ENCODE measurements around the gene RXRA.

The RXRA gene

DNA sequence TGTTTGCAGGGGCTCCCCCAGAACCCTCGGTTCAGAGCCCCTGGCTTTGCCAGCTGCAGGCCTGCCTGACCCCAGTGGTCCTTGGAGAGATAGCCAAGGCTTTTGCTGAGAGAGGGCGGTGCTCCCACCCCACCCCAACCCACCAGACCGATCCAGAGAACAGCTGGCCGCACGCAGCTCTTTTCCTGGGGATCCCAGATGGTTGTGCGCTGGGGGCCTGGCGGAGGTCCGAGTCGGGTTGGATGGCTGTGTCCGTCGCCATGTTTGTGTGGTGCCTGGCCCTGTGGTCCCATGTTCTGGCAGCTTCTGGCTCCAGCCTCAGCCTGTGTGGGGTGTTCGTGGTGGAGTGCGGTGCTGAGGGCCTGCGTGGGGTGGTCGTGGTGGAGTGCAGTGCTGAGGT is 97.5 kb downstream of the RXRA start:
- Histone ChIP-seq H3K27ac (ENCODE audit: low read length) (peak overlapping the region; percentile 11), H3K4me3 (ENCODE audit: low read length in 2 of 2) (no peak overlapping the region), H3K36me3 (ENCODE audit: control insufficient read depth in 2 of 2, insufficient read depth in 2 of 2, low read length in 2 of 2) (peaks cover 0 to 9% of the 10 kb centered on the region in 2 donors), H3K9me3 (ENCODE audit: control insufficient read depth in 2 of 2, low read length in 2 of 2) (no peaks in the 10 kb centered on the region), H3K9ac (ENCODE audit: low read length in 2 of 2) (no peak overlapping the region), H3K27me3 (ENCODE audit: control insufficient read depth in 1 of 2, insufficient read depth in 2 of 2, low read length in 2 of 2) (no peaks in the 10 kb centered on the region), H3K4me1 (ENCODE audit: control insufficient read depth, insufficient read depth, low read length) (peaks cover 35% of the 10 kb centered on the region)

DNA sequence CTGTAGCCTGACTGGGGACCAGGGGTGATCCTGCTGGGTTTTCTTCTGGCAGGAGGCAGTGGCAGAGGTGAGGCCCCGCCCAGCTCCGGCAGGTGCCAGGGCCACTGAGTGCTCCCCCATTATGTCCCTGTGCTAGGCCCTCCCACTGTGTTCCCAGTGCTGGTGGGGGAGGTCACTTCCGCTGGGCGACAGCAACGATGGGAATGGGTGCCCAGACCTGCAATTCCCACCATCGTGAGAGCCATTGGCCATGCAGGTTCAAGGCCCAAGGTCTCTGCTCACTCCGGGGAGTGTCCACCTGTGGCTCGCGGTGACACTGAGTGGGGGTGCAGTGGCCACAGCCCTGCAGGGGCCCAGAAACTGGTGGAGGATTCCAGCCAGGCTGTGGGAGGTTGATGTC is 98.6 kb downstream of the RXRA start:
- no peaks in the 10 kb centered on the region for H3K9me3 ChIP-seq (ENCODE audit: control insufficient read depth in 2 of 2, low read length in 2 of 2)
- H3K4me1 ChIP-seq (ENCODE audit: control insufficient read depth, insufficient read depth, low read length) = peaks cover 24% of the 10 kb centered on the region
- H3K36me3 ChIP-seq (ENCODE audit: control insufficient read depth in 2 of 2, insufficient read depth in 2 of 2, low read length in 2 of 2) = peaks cover 0 to 15% of the 10 kb centered on the region in 2 donors
- no peak overlapping the region for H3K27ac ChIP-seq (ENCODE audit: low read length)
- H3K27me3 ChIP-seq (ENCODE audit: control insufficient read depth in 1 of 2, insufficient read depth in 2 of 2, low read length in 2 of 2) = no peaks in the 10 kb centered on the region
- no peak overlapping the region for H3K4me3 ChIP-seq (ENCODE audit: low read length in 2 of 2)
- no peak overlapping the region for H3K9ac ChIP-seq (ENCODE audit: low read length in 2 of 2)

DNA sequence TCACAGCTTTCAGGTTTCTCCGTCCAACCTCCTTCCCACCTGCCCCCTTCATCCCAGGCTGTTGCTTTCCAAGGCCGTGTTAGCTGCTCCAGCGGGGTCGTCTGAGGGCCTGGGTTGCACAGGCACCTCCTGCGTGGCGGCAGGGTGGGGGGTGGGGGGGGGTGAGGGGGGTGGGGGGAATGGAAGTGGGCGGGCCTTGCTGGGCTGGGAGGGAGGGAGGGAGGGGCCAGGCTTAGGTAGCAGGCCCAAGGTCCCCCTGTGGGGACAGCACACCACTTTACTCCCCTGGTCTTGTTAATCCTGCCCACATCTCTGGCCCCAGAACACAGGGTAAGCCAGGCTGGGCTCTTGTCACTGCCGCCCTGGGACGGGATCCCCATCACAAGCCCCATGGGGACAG is 99.1 kb downstream of the RXRA start:
- Histone ChIP-seq H3K27me3 (ENCODE audit: control insufficient read depth in 1 of 2, insufficient read depth in 2 of 2, low read length in 2 of 2) (no peaks in the 10 kb centered on the region), H3K4me1 (ENCODE audit: control insufficient read depth, insufficient read depth, low read length) (peaks cover 22% of the 10 kb centered on the region), H3K9me3 (ENCODE audit: control insufficient read depth in 2 of 2, low read length in 2 of 2) (no peaks in the 10 kb centered on the region), H3K27ac (ENCODE audit: low read length) (no peak overlapping the region), H3K9ac (ENCODE audit: low read length in 2 of 2) (no peak overlapping the region), H3K36me3 (ENCODE audit: control insufficient read depth in 2 of 2, insufficient read depth in 2 of 2, low read length in 2 of 2) (peaks cover 4 to 17% of the 10 kb centered on the region in 2 donors), H3K4me3 (ENCODE audit: low read length in 2 of 2) (no peak overlapping the region)

DNA sequence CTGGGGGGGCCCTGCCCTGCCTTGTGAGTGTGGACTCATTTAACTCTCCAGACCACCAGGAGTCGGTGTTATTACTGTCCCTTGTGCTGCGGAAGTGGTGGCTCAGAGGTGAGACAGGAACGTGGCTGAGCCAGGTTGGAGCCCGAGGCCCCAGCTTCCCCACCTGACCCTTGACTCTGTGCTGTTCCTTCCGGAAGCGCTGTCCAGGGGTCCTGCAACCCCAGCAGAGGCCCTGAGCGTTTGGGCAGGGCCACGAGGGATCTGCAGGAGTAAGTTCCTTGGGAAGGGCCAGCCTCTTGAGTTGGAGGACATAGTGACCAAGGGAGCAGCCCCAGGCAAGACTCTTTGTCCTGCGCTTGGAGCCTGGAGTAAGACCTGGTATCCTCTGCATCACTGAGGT is 99.6 kb downstream of the RXRA start:
- Histone ChIP-seq H3K27me3 (ENCODE audit: control insufficient read depth in 1 of 2, insufficient read depth in 2 of 2, low read length in 2 of 2) (no peaks in the 10 kb centered on the region), H3K9ac (ENCODE audit: low read length in 2 of 2) (no peak overlapping the region), H3K9me3 (ENCODE audit: control insufficient read depth in 2 of 2, low read length in 2 of 2) (no peaks in the 10 kb centered on the region), H3K36me3 (ENCODE audit: control insufficient read depth in 2 of 2, insufficient read depth in 2 of 2, low read length in 2 of 2) (peaks cover 4 to 15% of the 10 kb centered on the region in 2 donors), H3K4me3 (ENCODE audit: low read length in 2 of 2) (no peak overlapping the region), H3K4me1 (ENCODE audit: control insufficient read depth, insufficient read depth, low read length) (peaks cover 21% of the 10 kb centered on the region), H3K27ac (ENCODE audit: low read length) (no peak overlapping the region)

DNA sequence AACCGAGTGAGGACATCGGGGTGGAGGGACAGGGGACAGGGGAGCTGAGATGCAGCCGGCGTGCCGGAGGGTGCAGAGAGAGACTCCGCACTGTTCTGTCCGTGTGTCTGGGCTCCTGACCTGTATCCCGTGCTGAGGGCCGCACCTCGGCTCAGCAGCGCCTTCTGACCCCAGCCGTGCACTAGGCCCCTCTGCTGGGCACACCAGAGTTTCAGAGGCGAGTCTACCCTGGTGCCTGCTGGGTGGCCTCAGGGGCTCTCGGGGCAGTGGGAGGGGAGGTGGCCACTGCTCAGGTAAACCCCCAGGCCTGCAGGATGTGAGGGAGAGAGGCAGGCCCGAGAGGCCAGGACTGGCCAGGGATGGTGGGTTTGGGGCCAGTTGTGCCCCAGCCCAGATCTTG is 100.2 kb downstream of the RXRA start:
- H3K27ac ChIP-seq (ENCODE audit: low read length) = no peak overlapping the region
- no peak overlapping the region for H3K4me3 ChIP-seq (ENCODE audit: low read length in 2 of 2)
- H3K4me1 ChIP-seq (ENCODE audit: control insufficient read depth, insufficient read depth, low read length) = peaks cover 22% of the 10 kb centered on the region
- H3K27me3 ChIP-seq (ENCODE audit: control insufficient read depth in 1 of 2, insufficient read depth in 2 of 2, low read length in 2 of 2) = no peaks in the 10 kb centered on the region
- H3K9ac ChIP-seq (ENCODE audit: low read length in 2 of 2) = no peak overlapping the region
- H3K9me3 ChIP-seq (ENCODE audit: control insufficient read depth in 2 of 2, low read length in 2 of 2) = no peaks in the 10 kb centered on the region
- peaks cover 4 to 13% of the 10 kb centered on the region in 2 donors for H3K36me3 ChIP-seq (ENCODE audit: control insufficient read depth in 2 of 2, insufficient read depth in 2 of 2, low read length in 2 of 2)

DNA sequence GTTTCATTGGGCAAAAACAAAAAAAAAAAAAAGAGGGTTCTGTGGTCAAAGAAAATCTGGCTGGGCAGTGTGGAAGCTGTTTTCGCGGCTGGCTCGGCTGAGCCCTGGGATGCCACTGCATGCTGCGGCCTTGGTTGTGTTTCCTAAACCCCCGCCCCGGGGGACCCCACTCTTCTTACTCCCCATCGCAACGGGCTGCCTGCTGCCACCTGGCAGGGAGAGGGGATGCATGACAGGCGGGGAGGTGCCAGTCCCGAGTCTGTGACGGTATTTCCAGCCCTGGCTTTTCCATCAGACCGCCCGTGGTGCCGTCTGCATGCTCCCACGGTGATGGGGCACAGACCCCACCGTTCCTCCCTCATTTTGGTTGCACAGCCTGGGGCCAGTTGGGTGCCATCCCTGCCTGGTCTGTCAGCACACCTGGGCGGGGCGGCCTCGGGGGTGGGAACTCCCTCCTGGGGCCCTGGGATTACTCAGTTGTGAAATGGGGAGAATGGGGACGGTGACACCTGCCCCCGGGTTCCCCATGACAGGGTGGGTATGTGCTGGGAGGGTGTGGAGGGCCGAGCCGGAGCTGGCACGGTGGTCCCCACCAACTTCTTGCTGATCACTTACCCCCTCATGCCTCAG is 101.0 kb downstream of the RXRA start:
- no peak overlapping the region for H3K4me3 ChIP-seq (ENCODE audit: low read length in 2 of 2)
- H3K27ac ChIP-seq (ENCODE audit: low read length) = no peak overlapping the region
- peaks cover 4 to 13% of the 10 kb centered on the region in 2 donors for H3K36me3 ChIP-seq (ENCODE audit: control insufficient read depth in 2 of 2, insufficient read depth in 2 of 2, low read length in 2 of 2)
- H3K9me3 ChIP-seq (ENCODE audit: control insufficient read depth in 2 of 2, low read length in 2 of 2) = no peaks in the 10 kb centered on the region
- H3K27me3 ChIP-seq (ENCODE audit: control insufficient read depth in 1 of 2, insufficient read depth in 2 of 2, low read length in 2 of 2) = no peaks in the 10 kb centered on the region
- no peak overlapping the region for H3K9ac ChIP-seq (ENCODE audit: low read length in 2 of 2)
- H3K4me1 ChIP-seq (ENCODE audit: control insufficient read depth, insufficient read depth, low read length) = peaks cover 29% of the 10 kb centered on the region

DNA sequence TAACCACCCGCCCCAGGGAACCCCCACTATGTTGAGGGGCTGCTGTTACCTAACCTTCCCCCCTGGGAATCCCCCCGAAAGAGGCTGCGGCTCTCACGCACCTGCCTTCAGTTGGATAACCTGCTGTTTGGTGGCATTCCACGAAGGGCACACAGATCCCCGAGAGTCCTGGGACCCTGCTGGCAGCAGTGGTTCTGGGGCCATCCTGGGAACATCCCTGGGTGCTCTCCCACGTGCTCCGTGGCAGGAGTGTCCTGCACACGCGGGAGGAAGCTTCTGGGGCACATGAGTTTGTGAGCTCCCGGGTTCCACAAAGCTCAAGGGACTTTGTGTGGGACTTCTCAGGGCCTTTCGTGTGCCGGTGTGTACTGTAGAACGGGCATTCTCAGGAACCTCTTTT is 102.3 kb downstream of the RXRA start:
- Histone ChIP-seq H3K36me3 (ENCODE audit: control insufficient read depth in 2 of 2, insufficient read depth in 2 of 2, low read length in 2 of 2) (peaks cover 4 to 13% of the 10 kb centered on the region in 2 donors), H3K4me3 (ENCODE audit: low read length in 2 of 2) (no peak overlapping the region), H3K27ac (ENCODE audit: low read length) (no peak overlapping the region), H3K9me3 (ENCODE audit: control insufficient read depth in 2 of 2, low read length in 2 of 2) (no peaks in the 10 kb centered on the region), H3K27me3 (ENCODE audit: control insufficient read depth in 1 of 2, insufficient read depth in 2 of 2, low read length in 2 of 2) (no peaks in the 10 kb centered on the region), H3K4me1 (ENCODE audit: control insufficient read depth, insufficient read depth, low read length) (peaks cover 36% of the 10 kb centered on the region), H3K9ac (ENCODE audit: low read length in 2 of 2) (no peak overlapping the region)

DNA sequence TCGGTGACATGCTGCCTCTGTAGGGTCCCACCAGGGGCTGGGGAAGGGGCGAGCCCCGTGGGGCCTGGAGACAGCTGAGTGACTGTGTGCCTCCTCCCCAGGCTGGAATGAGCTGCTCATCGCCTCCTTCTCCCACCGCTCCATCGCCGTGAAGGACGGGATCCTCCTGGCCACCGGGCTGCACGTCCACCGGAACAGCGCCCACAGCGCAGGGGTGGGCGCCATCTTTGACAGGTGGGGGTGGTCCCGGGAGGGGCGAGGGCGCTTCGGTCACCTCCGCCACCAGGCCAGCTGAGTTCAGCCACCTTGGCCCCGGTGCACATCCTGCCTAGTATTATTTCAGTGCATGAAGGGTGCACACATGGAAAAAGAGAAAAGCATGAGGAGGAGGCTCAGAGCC is 102.8 kb downstream of the RXRA start:
- Histone ChIP-seq H3K9me3 (ENCODE audit: control insufficient read depth in 2 of 2, low read length in 2 of 2) (no peaks in the 10 kb centered on the region), H3K4me3 (ENCODE audit: low read length in 2 of 2) (no peak overlapping the region), H3K36me3 (ENCODE audit: control insufficient read depth in 2 of 2, insufficient read depth in 2 of 2, low read length in 2 of 2) (peaks cover 5 to 13% of the 10 kb centered on the region in 2 donors), H3K27me3 (ENCODE audit: control insufficient read depth in 1 of 2, insufficient read depth in 2 of 2, low read length in 2 of 2) (no peaks in the 10 kb centered on the region), H3K27ac (ENCODE audit: low read length) (no peak overlapping the region), H3K4me1 (ENCODE audit: control insufficient read depth, insufficient read depth, low read length) (peaks cover 40% of the 10 kb centered on the region), H3K9ac (ENCODE audit: low read length in 2 of 2) (no peak overlapping the region)

DNA sequence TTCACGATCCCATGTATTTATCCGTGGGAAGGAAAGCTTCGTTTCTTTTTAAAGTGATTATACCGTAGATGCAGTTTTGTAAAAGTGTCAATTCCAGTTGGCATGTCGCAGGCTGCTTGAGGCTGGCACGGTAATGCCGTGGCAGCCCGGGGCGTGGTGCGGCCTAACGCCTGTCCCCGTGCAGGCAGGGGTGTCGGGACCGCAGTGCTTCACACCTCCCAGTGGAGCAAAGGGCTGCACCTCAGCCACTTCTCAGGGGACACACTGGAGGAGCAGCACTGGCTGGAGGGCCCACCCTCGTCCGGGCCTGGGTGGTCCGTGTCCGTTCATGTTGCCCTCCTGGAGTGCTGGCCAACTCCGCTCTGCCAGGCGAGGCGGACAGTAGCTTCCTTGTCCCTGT is 103.2 kb downstream of the RXRA start:
- no peak overlapping the region for H3K4me3 ChIP-seq (ENCODE audit: low read length in 2 of 2)
- no peaks in the 10 kb centered on the region for H3K27me3 ChIP-seq (ENCODE audit: control insufficient read depth in 1 of 2, insufficient read depth in 2 of 2, low read length in 2 of 2)
- H3K9me3 ChIP-seq (ENCODE audit: control insufficient read depth in 2 of 2, low read length in 2 of 2) = no peaks in the 10 kb centered on the region
- no peak overlapping the region for H3K27ac ChIP-seq (ENCODE audit: low read length)
- peaks cover 44% of the 10 kb centered on the region for H3K4me1 ChIP-seq (ENCODE audit: control insufficient read depth, insufficient read depth, low read length)
- peaks cover 8 to 16% of the 10 kb centered on the region in 2 donors for H3K36me3 ChIP-seq (ENCODE audit: control insufficient read depth in 2 of 2, insufficient read depth in 2 of 2, low read length in 2 of 2)
- no peak overlapping the region for H3K9ac ChIP-seq (ENCODE audit: low read length in 2 of 2)

DNA sequence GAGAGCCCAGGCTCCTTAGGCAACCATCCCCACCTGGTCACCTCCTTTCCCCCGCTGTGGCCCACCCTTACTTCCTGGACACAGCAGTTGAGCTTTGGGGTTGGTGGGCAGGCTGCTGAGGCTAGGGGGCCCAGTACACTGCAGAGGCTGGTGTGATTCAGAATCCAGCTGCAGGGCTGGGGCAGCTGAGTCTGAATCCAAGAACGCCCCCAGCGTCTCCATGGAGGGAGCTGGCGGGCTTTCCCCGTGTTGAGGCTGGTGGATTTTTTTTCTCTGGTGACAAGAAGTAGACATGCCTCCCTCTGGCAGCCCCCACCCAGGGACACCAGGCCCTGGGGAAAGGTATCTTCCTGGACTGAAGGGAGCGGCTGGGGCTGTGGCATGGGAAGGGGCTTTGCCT is 104.8 kb downstream of the RXRA start:
- Histone ChIP-seq H3K9me3 (ENCODE audit: control insufficient read depth in 2 of 2, low read length in 2 of 2) (no peaks in the 10 kb centered on the region), H3K4me1 (ENCODE audit: control insufficient read depth, insufficient read depth, low read length) (peaks cover 50% of the 10 kb centered on the region), H3K27ac (ENCODE audit: low read length) (peak overlapping the region; percentile 94)

DNA sequence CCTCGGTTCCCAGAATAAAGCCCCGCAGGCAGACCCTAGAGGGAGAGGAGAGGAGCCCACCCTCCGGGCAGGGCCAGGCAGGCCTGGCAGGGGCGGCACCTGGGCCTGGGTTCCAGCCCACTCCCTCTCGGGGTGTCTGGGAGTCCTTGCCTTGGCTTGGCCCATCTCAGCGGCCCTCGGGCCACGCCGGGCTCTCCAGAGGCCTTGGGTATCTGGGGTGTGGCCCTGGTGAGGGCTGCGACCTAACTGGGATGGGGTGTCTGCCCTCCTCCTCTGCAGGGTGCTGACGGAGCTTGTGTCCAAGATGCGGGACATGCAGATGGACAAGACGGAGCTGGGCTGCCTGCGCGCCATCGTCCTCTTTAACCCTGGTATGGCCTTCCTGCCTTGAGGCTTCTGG is 105.4 kb downstream of the RXRA start:
- Histone ChIP-seq H3K9me3 (ENCODE audit: control insufficient read depth in 2 of 2, low read length in 2 of 2) (no peaks in the 10 kb centered on the region), H3K27ac (ENCODE audit: low read length) (peak overlapping the region; percentile 94), H3K4me3 (ENCODE audit: low read length in 2 of 2) (no peak overlapping the region), H3K27me3 (ENCODE audit: control insufficient read depth in 1 of 2, insufficient read depth in 2 of 2, low read length in 2 of 2) (no peaks in the 10 kb centered on the region), H3K4me1 (ENCODE audit: control insufficient read depth, insufficient read depth, low read length) (peaks cover 55% of the 10 kb centered on the region), H3K36me3 (ENCODE audit: control insufficient read depth in 2 of 2, insufficient read depth in 2 of 2, low read length in 2 of 2) (peaks cover 11 to 19% of the 10 kb centered on the region in 2 donors), H3K9ac (ENCODE audit: low read length in 2 of 2) (no peak overlapping the region)

More for the DNA sequence above, 104.8 kb downstream of the RXRA start:
- Histone ChIP-seq H3K9ac (ENCODE audit: low read length in 2 of 2) (no peak overlapping the region), H3K27me3 (ENCODE audit: control insufficient read depth in 1 of 2, insufficient read depth in 2 of 2, low read length in 2 of 2) (no peaks in the 10 kb centered on the region), H3K4me3 (ENCODE audit: low read length in 2 of 2) (no peak overlapping the region), H3K36me3 (ENCODE audit: control insufficient read depth in 2 of 2, insufficient read depth in 2 of 2, low read length in 2 of 2) (peaks cover 8 to 14% of the 10 kb centered on the region in 2 donors)
